GM19025 (cell line): ENCODE results near the gene DCDC2B.

ENCODE experiments used
- ATAC-seq: cut with Tn5 transposase; IDR thresholded peaks from one replicate; pipeline ENCODE4 v1.9.1; 2021; ENCODE audit warnings: mild to moderate bottlenecking, low read depth, moderate library complexity; ENCODE audit not compliant: unreplicated experiment

DCDC2B gene

GRCh38 chr1:32221980-32222755 lies 13.3 kb downstream of the DCDC2B start, which contains the start of the genes EIF3I and TMEM234:
EIF3I (plus strand) TSS chr1:32222407; CDS start chr1:32222442, 35 bp downstream.
TMEM234 (minus strand) TSS chr1:32222353; CDS start chr1:32222322, 31 bp downstream.
- peak; percentile 86 for ATAC-seq

GRCh38 chr1:32223683-32224082 lies 14.8 kb downstream of the DCDC2B start:
- no peak for ATAC-seq

GRCh38 chr1:32224285-32224684 lies 15.4 kb downstream of the DCDC2B start:
- no peak for ATAC-seq

GRCh38 chr1:32228771-32229170 lies 19.9 kb downstream of the DCDC2B start:
- ATAC-seq, result no peak

GRCh38 chr1:32231843-32232432 lies 23.0 kb downstream of the DCDC2B start:
- ATAC-seq, result no peak

GRCh38 chr1:32232558-32233304 lies 23.8 kb downstream of the DCDC2B start:
- no peak for ATAC-seq

- ATAC-seq, result no peak
These were observed 25.9 kb downstream of the DCDC2B start for GRCh38 chr1:32234792-32235191.

- ATAC-seq, result no peak
These were observed 30.4 kb downstream of the DCDC2B start for GRCh38 chr1:32239337-32239736.

- no peak for ATAC-seq
These were observed 30.9 kb downstream of the DCDC2B start for GRCh38 chr1:32239790-32240139.

- no peak for ATAC-seq
These were observed 31.5 kb downstream of the DCDC2B start for GRCh38 chr1:32240140-32240951.

- ATAC-seq, result no peak
These were observed 32.3 kb downstream of the DCDC2B start for GRCh38 chr1:32241001-32241763.

GRCh38 chr1:32242341-32242851 lies 33.5 kb downstream of the DCDC2B start:
- no peak for ATAC-seq

GRCh38 chr1:32246888-32247273 lies 38.0 kb downstream of the DCDC2B start, which contains the start of gene FAM167B:
FAM167B (plus strand) TSS chr1:32247222; CDS start chr1:32247422, 200 bp downstream.
- ATAC-seq, result no peak

GRCh38 chr1:32247452-32247851 lies 38.6 kb downstream of the DCDC2B start:
- no peak for ATAC-seq

- peak; percentile 41 for ATAC-seq
These were observed 39.3 kb downstream of the DCDC2B start for GRCh38 chr1:32247983-32248889.

- peak; percentile 44 for ATAC-seq
These were observed 41.1 kb downstream of the DCDC2B start for GRCh38 chr1:32249831-32250525.

GRCh38 chr1:32250893-32251716 lies 42.2 kb downstream of the DCDC2B start, which contains the start of gene LCK:
LCK (plus strand) TSS chr1:32251265; CDS start chr1:32274330, 23,065 bp downstream.
- no peak for ATAC-seq
